CD4-positive, alpha-beta T cell treated with Interferon alpha-2 for 1 hour (primary cell): ENCODE data around the gene LRR1.
"Not testable (repeated sequence)": the region's sequence is repeated elsewhere in the genome, so short reads cannot be mapped to it uniquely, and the experiment has no call there.

Source experiments
- DNase-seq, 2 donors: peaks; one replicate each; pipeline ENCODE4 v3.0.0-alpha.2; 2020 to 2022

LRR1 gene

DNA sequence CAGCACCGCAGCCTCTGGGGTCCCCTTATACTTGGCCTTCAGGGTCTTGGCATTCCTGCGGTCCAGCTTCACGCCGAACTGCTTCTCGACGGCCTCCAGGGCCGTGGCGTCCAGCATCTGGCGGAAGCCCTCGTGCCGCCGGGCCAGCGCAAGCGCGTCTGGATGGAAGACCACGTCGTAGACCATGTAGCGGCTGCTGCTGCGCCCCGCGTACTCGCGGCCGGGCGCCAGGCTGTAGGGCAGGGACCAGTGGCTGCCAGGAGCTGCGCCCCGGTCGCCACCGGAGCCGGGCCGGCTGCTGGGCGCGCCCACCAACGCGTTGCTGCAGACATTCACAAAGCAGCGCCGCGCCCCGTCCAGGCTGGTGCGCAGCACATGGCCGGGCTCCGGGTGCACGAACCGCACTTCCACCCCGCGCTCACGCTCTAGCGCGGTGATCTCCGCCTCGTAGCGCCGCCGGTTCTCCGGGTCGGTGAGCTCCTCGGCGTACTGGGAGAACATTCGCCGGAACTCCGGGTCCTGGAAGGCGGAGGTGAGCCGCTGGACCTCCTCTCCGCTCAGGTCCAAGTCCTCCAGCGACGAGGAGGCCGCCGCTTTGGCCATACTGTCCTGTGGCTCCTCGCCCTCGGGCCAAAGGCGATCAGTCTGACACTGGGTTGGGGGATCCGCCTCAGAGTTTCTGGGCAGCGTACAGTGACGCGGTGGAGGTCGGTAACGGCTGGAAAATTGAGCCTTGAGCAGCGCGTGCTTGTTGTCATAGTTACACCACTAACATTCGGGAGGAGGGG, 36.0 kb downstream of the LRR1 start, which contains the start of gene DNAAF2:
TSS of gene DNAAF2 (minus strand) at position 698 of the 788 bp plus-strand sequence. CDS start at position 603, 95 bp downstream.
- DNase-seq, result peak; percentile 65 to 78

DNA sequence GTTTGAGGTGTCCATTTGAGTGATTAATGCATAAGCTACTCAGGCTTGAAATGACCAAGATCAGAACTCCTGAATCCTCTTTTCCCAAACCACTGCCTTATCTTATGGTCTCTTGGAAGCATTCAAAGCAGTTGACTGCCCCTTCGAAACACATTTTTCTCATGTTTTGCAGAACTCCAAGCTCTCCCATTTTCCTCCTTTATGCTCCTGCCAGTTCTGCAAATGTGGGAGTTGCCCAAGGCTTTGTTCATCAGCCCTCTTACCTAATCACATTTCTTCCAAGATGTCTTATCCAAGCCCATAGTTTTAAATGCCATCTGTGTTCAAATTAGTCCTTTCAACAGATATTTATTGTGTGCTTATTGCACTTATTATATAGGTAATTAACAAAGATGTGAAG, 38.1 kb downstream of the LRR1 start:
- DNase-seq, result no peak

DNA sequence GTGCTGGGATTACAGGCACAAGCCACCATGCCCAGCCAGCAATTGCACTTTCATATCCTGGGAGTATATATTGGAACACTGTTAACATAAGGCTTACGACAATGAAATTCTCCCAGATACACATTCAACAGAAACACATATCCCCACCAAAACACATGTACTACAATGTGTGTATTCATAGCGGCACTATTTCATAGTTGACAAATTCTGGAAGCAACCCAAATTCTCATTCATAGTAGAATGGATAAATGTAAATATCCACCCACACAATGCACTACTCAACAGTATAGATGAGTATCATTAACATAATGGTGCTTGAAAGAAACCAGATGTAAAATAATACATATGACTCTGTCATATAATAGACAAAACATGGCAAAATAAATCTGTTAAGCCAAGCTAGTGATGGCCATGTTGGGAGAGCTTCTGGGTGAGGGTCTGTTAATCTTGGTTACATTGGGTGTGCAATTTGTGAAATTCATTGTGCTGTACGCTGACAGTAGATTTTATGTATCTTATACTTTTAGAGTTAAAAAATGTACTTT, 38.9 kb downstream of the LRR1 start:
- no peak for DNase-seq

DNA sequence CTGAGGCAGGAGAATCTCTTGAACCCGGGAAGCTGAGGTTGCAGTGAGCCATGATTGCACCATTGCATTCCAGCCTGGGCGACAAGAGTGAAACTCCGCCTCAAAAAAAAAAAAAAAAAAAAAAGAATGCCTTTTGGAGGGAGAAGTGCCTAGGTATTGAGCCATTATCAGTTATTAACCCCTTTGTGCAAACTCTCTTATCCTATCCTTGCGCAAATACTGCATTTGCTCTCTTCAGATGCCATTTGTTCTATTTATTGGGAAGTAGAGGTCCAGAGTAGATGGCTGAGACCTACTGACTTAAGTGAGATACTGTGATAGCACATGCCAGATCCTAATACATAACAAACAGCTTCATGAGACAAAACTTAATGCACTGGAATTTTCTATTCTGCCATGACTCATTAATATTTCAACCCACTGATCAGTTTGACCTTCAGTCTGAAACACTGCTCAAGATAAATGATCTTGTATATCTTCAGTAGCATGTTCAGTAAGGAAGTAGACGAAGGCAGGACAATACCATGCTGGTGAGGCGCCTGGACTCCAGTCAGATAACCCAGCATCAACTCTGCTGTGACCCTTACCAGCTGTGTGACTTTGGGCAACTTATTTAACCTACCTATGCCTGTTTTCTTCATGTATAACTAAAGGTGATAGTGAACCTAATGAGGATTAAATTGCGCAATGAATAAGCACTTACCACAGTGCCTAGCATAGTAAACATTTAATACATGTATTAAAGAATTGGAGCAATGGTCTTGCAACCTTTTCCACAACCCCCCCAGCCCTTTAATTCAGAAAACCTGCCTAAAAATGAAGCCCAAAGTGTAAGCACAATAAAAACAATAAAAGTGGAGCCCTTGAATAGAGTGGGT, 42.0 kb downstream of the LRR1 start:
- no peak for DNase-seq

- no peak for DNase-seq
Measured at GRCh38 chr14:49641697-49642129, 43.0 kb downstream of the LRR1 start.

GRCh38 chr14:49642163-49642562, 43.4 kb downstream of the LRR1 start:
- DNase-seq, result no peak

- no peak for DNase-seq
Measured at GRCh38 chr14:49653508-49653907, 54.8 kb downstream of the LRR1 start.

- no peak for DNase-seq
Measured at GRCh38 chr14:49654511-49654910, 55.8 kb downstream of the LRR1 start.

GRCh38 chr14:49657500-49657899, 58.8 kb downstream of the LRR1 start:
- DNase-seq, result not testable (repeated sequence)

DNA sequence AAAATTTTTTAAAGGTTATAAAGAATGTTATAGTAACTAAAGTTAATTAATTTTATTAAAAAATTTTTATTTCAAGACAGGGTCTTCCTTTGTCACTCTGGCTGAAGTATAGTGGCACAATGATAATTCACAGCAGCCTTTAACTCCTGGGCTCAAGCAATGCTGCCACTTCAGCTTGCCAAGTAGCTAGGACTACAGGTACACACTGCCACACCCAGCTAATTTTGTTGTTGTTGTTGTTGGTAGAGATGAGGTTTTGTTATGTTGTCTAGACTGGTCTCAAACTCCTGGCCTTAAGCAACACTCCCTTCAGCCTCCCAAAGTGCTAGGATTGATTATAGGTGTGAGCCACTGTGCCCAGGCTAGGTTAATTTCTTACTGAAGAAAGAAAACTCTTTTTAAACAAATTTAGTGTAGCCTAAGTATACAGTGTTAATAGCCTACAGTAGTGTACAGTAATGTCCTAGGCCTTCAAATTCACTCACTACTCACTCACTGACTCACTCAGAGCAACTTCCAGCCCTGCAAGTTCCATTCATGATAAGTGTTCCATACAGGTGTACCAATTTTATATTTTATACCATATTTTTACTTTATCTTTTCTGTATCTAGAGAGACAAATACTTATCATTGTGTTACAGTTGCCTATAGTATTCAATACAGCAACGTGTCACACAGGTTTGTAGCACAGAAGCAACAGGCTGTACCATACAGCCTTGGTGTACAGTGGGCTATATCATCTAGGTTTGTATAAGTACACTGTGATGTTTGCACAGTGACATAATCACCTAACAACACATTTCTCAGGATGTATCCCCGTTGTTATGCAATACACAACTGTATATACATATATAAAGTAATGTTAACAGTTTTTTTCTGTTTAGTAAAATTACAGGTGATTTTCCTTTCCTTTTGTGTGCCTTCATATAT, 61.1 kb downstream of the LRR1 start:
- DNase-seq, result no peak
